ENCODE data around the gene SLC46A1. TPM values are rescaled to one million over a fixed set of nuclear protein-coding genes. Genes with fewer than 3 reads are reported as not detected.
A peak's percentile ranks its signal among the peaks of the same experiment; 100 is the strongest.

Gene SLC46A1
- total and polyA plus RNA-seq, 2 of the 8 experiments (the other 6 are each of a cell fraction or from before 2014, with no cell fraction given) = 5.3 to 8.7 TPM

- Histone ChIP-seq H2BK120ac (replicated peaks; ENCODE audit: low read depth, low read length) (no peak overlapping the region), H2BK15ac (ENCODE audit: low read length) (no peak overlapping the region), H2BK12ac (ENCODE audit: low read depth, low read length) (no peak overlapping the region), H3K14ac (ENCODE audit: insufficient read length) (no peak overlapping the region), H2BK20ac (ENCODE audit: low read length) (no peak overlapping the region), H3K27me3 (replicated peaks in 1 of 4; ENCODE audit: control insufficient read depth in 3 of 4, extremely low read depth in 1 of 4, insufficient read depth in 3 of 4, low read length in 3 of 4) (peaks cover 9 to 19% (median 19%) of the 10 kb centered on the region in 4 experiments), H3K27ac (ENCODE audit: low read depth, low read length) (no peak overlapping the region), H3K79me2 (ENCODE audit: control insufficient read depth in 1 of 2, insufficient read depth in 2 of 2, low read length in 2 of 2) (no peaks in the 10 kb centered on the region), H3K36me3 (ENCODE audit: control insufficient read depth in 2 of 4, insufficient read depth in 4 of 4, low read length in 3 of 4) (no peaks in the 10 kb centered on the region), H3K23ac (ENCODE audit: insufficient read length) (no peak overlapping the region), H2AK5ac (ENCODE audit: low read depth, low read length) (peak overlapping the region; percentile 39; the same call in 1 of the 2 replicates), H4K8ac (ENCODE audit: extremely low read depth, insufficient read depth, low read length) (peak overlapping the region; percentile 83), H2AFZ (ENCODE audit: low read length) (no peak overlapping the region), H4K91ac (replicated peaks; ENCODE audit: insufficient read length, low read length) (no peak overlapping the region), H3K23me2 (ENCODE audit: low read depth, low read length) (peaks cover 16% of the 10 kb centered on the region; the same call in 1 of the 2 replicates), H3K4me3 (ENCODE audit: extremely low read depth in 1 of 4, insufficient read depth in 2 of 4, low read depth in 3 of 4, low read length in 4 of 4) (peak overlapping the region; percentile 56 to 79 (median 74)), H2BK5ac (ENCODE audit: low read depth, low read length) (no peak overlapping the region), H3K56ac (replicated peaks; ENCODE audit: insufficient read length, low read depth, low read length) (no peak overlapping the region), H3K4ac (replicated peaks; ENCODE audit: insufficient read length, low read depth, low read length) (peak overlapping the region; percentile 14), H3K79me1 (ENCODE audit: low read depth, low read length) (no peaks in the 10 kb centered on the region; the same call in 1 of the 2 replicates), H4K20me1 (replicated peaks in 1 of 2; ENCODE audit: control insufficient read depth in 1 of 2, insufficient read depth in 2 of 2, low read length in 2 of 2) (peaks cover 2 to 12% of the 10 kb centered on the region in 2 experiments), H3K4me2 (ENCODE audit: insufficient read depth in 1 of 2, low read depth in 2 of 2, low read length in 2 of 2) (peak overlapping the region; percentile 76 to 89), H4K5ac (ENCODE audit: insufficient read length, low read depth, low read length) (no peak overlapping the region), H3K9me3 (ENCODE audit: insufficient read depth in 2 of 2, low read depth in 1 of 2, low read length in 1 of 2) (no peaks in the 10 kb centered on the region), H3K9ac (replicated peaks in 1 of 4; ENCODE audit: extremely low read depth in 1 of 4, low read depth in 3 of 4, low read length in 3 of 4) (no peak overlapping the region; a peak in 1 of 7 replicates), H3K18ac (ENCODE audit: extremely low read depth, low read length) (no peak overlapping the region; the same call in 1 of the 2 replicates), H3K4me1 (replicated peaks in 1 of 4; ENCODE audit: control insufficient read depth in 3 of 4, insufficient read depth in 4 of 4, low read length in 3 of 4) (peaks cover 3 to 16% (median 9%) of the 10 kb centered on the region in 4 experiments; a peak in 6 of 7 replicates)
- CTCF ChIA-PET (ENCODE audit: partially characterized antibody) = interaction anchor here (2.3 to 4.6 kb wide), 2 partner anchors 8 to 15 kb away, joined by 7 to 20 read pairs; partner anchors contain the start of gene POLDIP2
- FAIRE-seq (no peak), DNase-seq (ENCODE audit: low read depth in 1 of 2, low spot score in 2 of 2) (no peak)
- WGBS, 2 experiments (ENCODE audit: extremely low coverage in 1 of 2, insufficient coverage in 1 of 2, insufficient read length in 1 of 2, insufficient replicate concordance in 2 of 2, low coverage in 1 of 2, low lambda C conversion rate in 2 of 2, missing lambda C conversion rate in 1 of 2) = 13% methylated on average over 35 of the region's 53 CpGs; no CpG with 5 or more reads in 1 of the 2 experiments
- POLR2A ChIA-PET (ENCODE audit: partially characterized antibody) = interaction anchor here (0.7 to 12.7 kb wide), 5 partner anchors 9 to 125 kb away, joined by 3 to 103 read pairs (median 4); partner anchors contain the start of genes POLDIP2 and SLC13A2
- TF ChIP-seq YY1 (IDR thresholded peaks at IDR 0.05; ENCODE audit: low read depth, low read length) (no peak), EZH2 (IDR thresholded peaks at IDR 0.05; ENCODE audit: low read depth, low read length, severe bottlenecking) (peak; percentile 38), SUZ12 (IDR thresholded peaks at IDR 0.05; ENCODE audit: low read length) (peak; percentile 48; the same call in 1 of the 2 replicates), SP1 (IDR thresholded peaks at IDR 0.05; ENCODE audit: low read depth, low read length) (no peak), TEAD4 (IDR thresholded peaks at IDR 0.05; ENCODE audit: low read depth, low read length) (no peak)
Observed at GRCh38 chr17:28372203-28372944, 33.6 kb downstream of the SLC46A1 start.
